Stimulated activated memory B cell treated with anti-CD40 and anti-IgM and Interleukin-4, amounts not matched to agents 10 μg/mL and 1 μg/mL and 100 μg/mL, for 72 hours (primary cell): Measurements from ENCODE around the gene HOXD12.
A peak's percentile ranks its signal among the peaks of the same experiment; 100 is the strongest.

Experiments
- ATAC-seq: fragments of 150-1000 bp; cut with Tn5 transposase; 2 replicates; pipeline ENCODE4 v1.10.0; 2021
- H3K27ac Mint-ChIP-seq: one replicate; pipeline ENCODE4 v1.8.0; 2022; ENCODE audit warnings: mild to moderate bottlenecking, mixed read lengths
- H3K27me3 Mint-ChIP-seq: one replicate; pipeline ENCODE4 v1.8.0; 2022; ENCODE audit warnings: mixed read lengths
- H3K36me3 Mint-ChIP-seq: one replicate; pipeline ENCODE4 v1.8.0; 2022; ENCODE audit warnings: mixed read lengths
- H3K4me1 Mint-ChIP-seq: one replicate; pipeline ENCODE4 v1.8.0; 2022; ENCODE audit warnings: mixed read lengths
- H3K4me3 Mint-ChIP-seq: one replicate; pipeline ENCODE4 v1.8.0; 2022; ENCODE audit warnings: mild to moderate bottlenecking, moderate library complexity, mixed read lengths
- H3K9me3 Mint-ChIP-seq: one replicate; pipeline ENCODE4 v1.8.0; 2022; ENCODE audit warnings: mixed read lengths

The HOXD12 gene

DNA sequence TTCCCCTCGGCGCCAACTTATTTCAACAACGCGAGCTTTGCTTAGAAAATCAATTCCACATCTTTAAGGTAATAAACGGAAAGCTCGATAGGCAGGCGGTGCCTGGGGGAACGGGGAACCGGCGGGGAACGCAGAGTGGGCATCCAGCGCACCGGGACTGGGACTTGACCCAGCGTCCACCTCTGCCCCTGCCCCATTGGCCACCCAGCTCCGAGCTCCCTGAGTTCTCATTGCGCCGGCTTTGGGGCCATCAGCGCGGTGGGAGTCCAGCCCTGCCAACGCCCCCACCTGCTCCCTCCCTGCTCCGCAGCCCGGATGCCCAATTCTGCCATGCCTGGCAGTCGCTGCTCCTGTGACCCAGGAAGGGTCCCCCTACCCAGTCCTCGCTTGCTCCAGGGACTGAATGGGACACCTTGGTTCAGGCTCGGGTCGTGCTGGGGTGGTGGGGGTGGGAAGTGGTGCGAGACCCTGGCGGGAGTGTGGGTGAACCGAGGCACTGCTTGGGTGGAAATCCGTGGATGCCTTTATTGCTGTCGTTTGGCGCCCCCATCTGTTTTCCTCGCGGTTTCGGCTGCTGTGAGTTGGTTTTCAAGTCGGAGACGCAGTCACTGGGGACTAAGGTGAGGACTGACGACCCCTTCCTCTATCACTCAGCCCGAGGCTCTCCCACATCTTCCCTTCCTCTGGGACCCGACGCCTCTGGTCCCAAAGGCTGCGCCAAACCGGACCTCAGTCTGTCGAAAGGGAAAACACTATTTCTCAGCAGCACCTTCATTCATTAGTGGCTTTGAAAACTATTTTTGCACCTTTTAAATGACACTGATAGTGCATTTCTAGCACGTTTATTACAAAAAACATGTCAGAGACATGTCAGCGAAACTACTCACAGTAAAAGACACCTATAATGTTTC, 13.5 kb upstream of the HOXD12 start:
- H3K4me1 Mint-ChIP-seq = peaks cover 6% of the 10 kb centered on the region

GRCh38 chr2:176087330-176088047, 12.1 kb upstream of the HOXD12 start:
- H3K27me3 Mint-ChIP-seq = peaks cover 96% of the 10 kb centered on the region
- H3K4me3 Mint-ChIP-seq = no peak overlapping the region
- no peak overlapping the region for H3K27ac Mint-ChIP-seq
- H3K9me3 Mint-ChIP-seq = peaks cover 8% of the 10 kb centered on the region
- no peaks in the 10 kb centered on the region for H3K36me3 Mint-ChIP-seq
- H3K4me1 Mint-ChIP-seq = peaks cover 11% of the 10 kb centered on the region
- ATAC-seq = no peak

More for the DNA sequence above, 13.5 kb upstream of the HOXD12 start:
- H3K27me3 Mint-ChIP-seq = peaks cover 93% of the 10 kb centered on the region
- ATAC-seq = no peak
- H3K4me3 Mint-ChIP-seq = no peak overlapping the region
- peaks cover 8% of the 10 kb centered on the region for H3K9me3 Mint-ChIP-seq
- no peaks in the 10 kb centered on the region for H3K36me3 Mint-ChIP-seq
- H3K27ac Mint-ChIP-seq = no peak overlapping the region

DNA sequence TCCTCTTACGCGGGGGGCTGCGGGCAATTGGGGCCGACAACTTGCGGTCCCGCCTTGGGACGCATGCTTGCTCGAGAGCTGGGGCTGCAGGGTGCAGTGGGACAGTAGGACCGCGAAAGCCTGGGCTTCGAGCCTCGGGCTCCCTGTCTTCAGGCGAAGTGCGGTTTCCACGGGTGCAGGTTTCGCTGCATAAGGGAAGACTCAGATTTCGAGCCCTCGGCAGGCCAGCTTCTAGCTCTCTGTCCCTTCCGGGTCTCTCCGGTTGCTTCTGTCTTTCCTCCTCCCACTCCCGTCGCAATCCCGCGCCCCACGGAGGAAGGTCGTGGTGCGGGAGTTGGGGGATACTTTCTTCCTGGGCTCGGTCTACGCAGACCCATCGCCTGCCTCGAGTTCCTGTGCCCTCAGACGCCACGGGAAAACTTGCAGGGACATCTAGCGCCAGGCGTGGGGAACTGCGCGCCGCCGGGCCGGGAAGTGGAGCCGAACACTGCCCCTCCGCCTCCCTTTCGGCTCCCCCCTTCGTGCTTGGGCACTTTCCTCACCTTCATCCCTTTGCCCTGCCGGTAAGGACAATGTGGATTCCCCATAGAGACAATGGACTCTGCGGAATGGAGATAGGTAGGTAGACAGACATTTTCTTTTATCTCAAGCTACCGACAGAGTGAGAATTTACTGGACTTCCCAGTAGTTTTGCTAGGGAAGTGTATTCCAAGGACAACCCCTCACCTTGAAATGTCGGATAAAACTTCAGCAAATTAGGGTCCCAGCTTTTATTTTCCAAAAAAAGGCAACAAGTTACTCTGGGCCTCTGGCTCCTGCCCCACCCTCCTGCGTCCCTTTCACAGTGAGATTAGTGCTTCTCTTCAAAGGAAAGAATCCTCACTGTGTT, 11.3 kb upstream of the HOXD12 start:
- H3K4me3 Mint-ChIP-seq = peak overlapping the region; percentile 49
- ATAC-seq = no peak
- H3K9me3 Mint-ChIP-seq = peaks cover 8% of the 10 kb centered on the region
- peaks cover 93% of the 10 kb centered on the region for H3K27me3 Mint-ChIP-seq
- H3K27ac Mint-ChIP-seq = no peak overlapping the region
- peaks cover 11% of the 10 kb centered on the region for H3K4me1 Mint-ChIP-seq
- no peaks in the 10 kb centered on the region for H3K36me3 Mint-ChIP-seq

- Mint-ChIP-seq H3K27me3 (peaks cover 93% of the 10 kb centered on the region), H3K4me3 (no peak overlapping the region), H3K4me1 (peaks cover 11% of the 10 kb centered on the region), H3K36me3 (no peaks in the 10 kb centered on the region), H3K9me3 (peaks cover 5% of the 10 kb centered on the region), H3K27ac (no peak overlapping the region)
- no peak for ATAC-seq
Observed at GRCh38 chr2:176088937-176089842, 10.4 kb upstream of the HOXD12 start.

- ATAC-seq = no peak
- Mint-ChIP-seq H3K27ac (no peak overlapping the region), H3K9me3 (peaks cover 5% of the 10 kb centered on the region), H3K27me3 (peaks cover 93% of the 10 kb centered on the region), H3K4me1 (peaks cover 11% of the 10 kb centered on the region), H3K4me3 (no peak overlapping the region), H3K36me3 (no peaks in the 10 kb centered on the region)
Observed at GRCh38 chr2:176089843-176090395, 9.7 kb upstream of the HOXD12 start.

GRCh38 chr2:176090862-176091261, 8.7 kb upstream of the HOXD12 start:
- no peak overlapping the region for H3K27ac Mint-ChIP-seq
- H3K27me3 Mint-ChIP-seq = peaks cover 91% of the 10 kb centered on the region
- no peak for ATAC-seq
- H3K9me3 Mint-ChIP-seq = peaks cover 3% of the 10 kb centered on the region
- H3K4me1 Mint-ChIP-seq = peaks cover 11% of the 10 kb centered on the region
- no peak overlapping the region for H3K4me3 Mint-ChIP-seq
- no peaks in the 10 kb centered on the region for H3K36me3 Mint-ChIP-seq

- H3K4me3 Mint-ChIP-seq = peak overlapping the region; percentile 9
- peaks cover 3% of the 10 kb centered on the region for H3K9me3 Mint-ChIP-seq
- H3K27me3 Mint-ChIP-seq = peaks cover 88% of the 10 kb centered on the region
- peaks cover 15% of the 10 kb centered on the region for H3K4me1 Mint-ChIP-seq
- ATAC-seq = no peak
- H3K36me3 Mint-ChIP-seq = no peaks in the 10 kb centered on the region
- no peak overlapping the region for H3K27ac Mint-ChIP-seq
Observed at GRCh38 chr2:176091329-176092258, 8.0 kb upstream of the HOXD12 start.

DNA sequence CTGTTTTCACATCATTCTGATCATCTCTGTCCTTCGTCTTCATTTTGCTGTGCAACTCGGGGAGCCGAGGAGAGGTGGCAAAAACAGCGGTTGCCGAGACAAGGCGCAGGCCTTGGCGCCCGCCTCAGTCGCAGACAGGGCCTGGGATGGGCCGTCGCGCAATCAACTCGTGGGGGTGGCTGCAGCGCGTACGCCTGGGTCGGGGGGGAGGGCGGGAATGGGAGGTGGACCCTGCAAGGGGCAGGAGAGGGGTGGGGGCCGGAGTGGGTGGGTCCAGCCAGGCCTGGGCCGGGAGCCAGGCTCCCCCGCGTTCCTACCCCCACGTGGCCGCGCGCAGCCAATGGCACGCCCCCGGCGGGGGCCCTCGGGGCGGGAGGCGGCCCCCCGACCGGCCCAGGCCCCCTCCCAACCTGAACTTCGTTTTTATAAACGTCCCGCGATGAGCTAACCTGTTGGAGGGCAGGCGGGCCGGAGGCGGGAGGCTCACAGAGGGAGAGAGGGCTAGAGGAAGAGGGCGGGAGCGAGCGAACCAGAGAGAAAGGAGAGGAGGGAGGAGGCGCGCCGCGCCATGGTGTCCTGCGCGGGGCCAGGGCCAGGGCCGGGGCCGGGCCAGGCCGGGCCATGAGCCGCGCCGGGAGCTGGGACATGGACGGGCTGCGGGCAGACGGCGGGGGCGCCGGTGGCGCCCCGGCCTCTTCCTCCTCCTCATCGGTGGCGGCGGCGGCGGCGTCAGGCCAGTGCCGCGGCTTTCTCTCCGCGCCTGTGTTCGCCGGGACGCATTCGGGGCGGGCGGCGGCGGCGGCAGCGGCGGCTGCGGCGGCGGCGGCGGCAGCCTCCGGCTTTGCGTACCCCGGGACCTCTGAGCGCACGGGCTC, 7.1 kb upstream of the HOXD12 start, which contains the start of gene HOXD13:
HOXD13 (plus strand) TSS at position 452 of the 875 bp plus-strand sequence; CDS start at position 622, 170 bp downstream.
- no peak within 1 kb of the TSS for H3K27ac Mint-ChIP-seq

GRCh38 chr2:176093145-176093897, 6.3 kb upstream of the HOXD12 start:
- H3K4me1 Mint-ChIP-seq = peaks cover 24% of the 10 kb centered on the region
- H3K4me3 Mint-ChIP-seq = no peak overlapping the region
- H3K36me3 Mint-ChIP-seq = no peaks in the 10 kb centered on the region
- H3K27me3 Mint-ChIP-seq = peaks cover 88% of the 10 kb centered on the region
- no peak for ATAC-seq
- no peak overlapping the region for H3K27ac Mint-ChIP-seq
- no peaks in the 10 kb centered on the region for H3K9me3 Mint-ChIP-seq

More for the DNA sequence above, 7.1 kb upstream of the HOXD12 start, which contains the start of gene HOXD13:
- no peak for ATAC-seq
- Mint-ChIP-seq H3K4me3 (peak within 1 kb of the TSS; percentile 9), H3K4me1 (peaks cover 24% of the 10 kb centered on the region), H3K9me3 (no peaks in the 10 kb centered on the region), H3K36me3 (no peaks in the 10 kb centered on the region), H3K27me3 (peaks cover 88% of the 10 kb centered on the region)

GRCh38 chr2:176093898-176094249, 5.7 kb upstream of the HOXD12 start:
- no peaks in the 10 kb centered on the region for H3K36me3 Mint-ChIP-seq
- no peak for ATAC-seq
- no peak overlapping the region for H3K4me3 Mint-ChIP-seq
- H3K9me3 Mint-ChIP-seq = no peaks in the 10 kb centered on the region
- H3K27me3 Mint-ChIP-seq = peaks cover 88% of the 10 kb centered on the region
- H3K4me1 Mint-ChIP-seq = peaks cover 22% of the 10 kb centered on the region
- no peak overlapping the region for H3K27ac Mint-ChIP-seq

DNA sequence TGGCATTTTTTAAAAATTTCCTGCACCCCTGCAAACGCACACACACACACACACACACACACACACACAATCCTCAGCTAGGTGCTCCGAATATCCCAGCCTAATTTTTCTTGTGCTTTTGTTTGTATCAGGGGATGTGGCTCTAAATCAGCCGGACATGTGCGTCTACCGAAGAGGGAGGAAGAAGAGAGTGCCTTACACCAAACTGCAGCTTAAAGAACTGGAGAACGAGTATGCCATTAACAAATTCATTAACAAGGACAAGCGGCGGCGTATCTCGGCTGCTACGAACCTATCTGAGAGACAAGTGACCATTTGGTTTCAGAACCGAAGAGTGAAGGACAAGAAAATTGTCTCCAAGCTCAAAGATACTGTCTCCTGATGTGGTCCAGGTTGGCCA, 5.2 kb upstream of the HOXD12 start:
- ATAC-seq = no peak
- H3K27ac Mint-ChIP-seq = no peak overlapping the region
- H3K36me3 Mint-ChIP-seq = no peaks in the 10 kb centered on the region

GRCh38 chr2:176095421-176095820, 4.2 kb upstream of the HOXD12 start:
- H3K9me3 Mint-ChIP-seq = no peaks in the 10 kb centered on the region
- no peaks in the 10 kb centered on the region for H3K36me3 Mint-ChIP-seq
- no peak overlapping the region for H3K27ac Mint-ChIP-seq
- peaks cover 22% of the 10 kb centered on the region for H3K4me1 Mint-ChIP-seq
- no peak overlapping the region for H3K4me3 Mint-ChIP-seq
- peaks cover 86% of the 10 kb centered on the region for H3K27me3 Mint-ChIP-seq
- no peak for ATAC-seq

More for the DNA sequence above, 5.2 kb upstream of the HOXD12 start:
- Mint-ChIP-seq H3K4me3 (no peak overlapping the region), H3K4me1 (peaks cover 22% of the 10 kb centered on the region), H3K27me3 (peaks cover 88% of the 10 kb centered on the region), H3K9me3 (no peaks in the 10 kb centered on the region)
